ENCODE measurements around the gene MAGOH.

DNA sequence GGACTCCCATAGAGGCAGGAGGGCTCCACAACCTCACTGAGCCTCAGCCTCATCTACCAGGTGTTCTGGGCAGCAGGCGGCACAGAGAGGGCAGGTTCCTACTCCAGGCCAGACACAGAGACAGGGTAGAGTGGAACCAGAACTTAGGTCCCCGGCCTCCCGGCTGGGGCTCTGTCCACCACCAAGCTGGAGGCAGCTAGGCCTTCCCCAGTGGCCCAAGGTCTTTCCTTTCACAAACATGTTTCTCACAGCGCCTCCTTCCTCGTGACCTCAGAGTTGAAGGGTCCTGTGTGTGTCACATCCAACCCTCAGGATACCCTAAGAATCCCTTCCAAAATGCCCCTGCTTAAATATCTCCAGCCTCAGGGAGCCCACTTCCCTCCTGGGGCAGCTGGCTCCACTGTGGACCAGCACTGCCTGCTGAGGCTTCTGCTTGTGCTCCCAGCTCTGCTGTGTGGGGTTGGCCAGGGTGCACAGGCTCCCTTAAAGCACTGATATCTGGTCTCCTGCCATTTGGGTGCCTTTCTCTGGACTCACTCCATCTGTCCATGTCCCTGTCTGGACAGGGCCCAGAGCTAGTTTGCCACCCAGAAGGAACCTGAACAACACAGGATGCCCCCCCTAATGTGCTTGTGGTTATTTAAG lies 33.2 kb upstream of the MAGOH start:
- no peak for TF ChIP-seq TAF1 (IDR thresholded peaks at IDR 0.05; ENCODE audit: low read depth)
- TF ChIP-seq SMC3 (conservative IDR thresholded peaks at IDR 0.05; ENCODE audit: poor library complexity): no peak
